Measurements from ENCODE around the gene APOL6.
A peak's percentile ranks its signal among the peaks of the same experiment; 100 is the strongest.
"Not testable (repeated sequence)": the region's sequence is repeated elsewhere in the genome, so short reads cannot be mapped to it uniquely, and the experiment has no call there.

APOL6 gene

DNA sequence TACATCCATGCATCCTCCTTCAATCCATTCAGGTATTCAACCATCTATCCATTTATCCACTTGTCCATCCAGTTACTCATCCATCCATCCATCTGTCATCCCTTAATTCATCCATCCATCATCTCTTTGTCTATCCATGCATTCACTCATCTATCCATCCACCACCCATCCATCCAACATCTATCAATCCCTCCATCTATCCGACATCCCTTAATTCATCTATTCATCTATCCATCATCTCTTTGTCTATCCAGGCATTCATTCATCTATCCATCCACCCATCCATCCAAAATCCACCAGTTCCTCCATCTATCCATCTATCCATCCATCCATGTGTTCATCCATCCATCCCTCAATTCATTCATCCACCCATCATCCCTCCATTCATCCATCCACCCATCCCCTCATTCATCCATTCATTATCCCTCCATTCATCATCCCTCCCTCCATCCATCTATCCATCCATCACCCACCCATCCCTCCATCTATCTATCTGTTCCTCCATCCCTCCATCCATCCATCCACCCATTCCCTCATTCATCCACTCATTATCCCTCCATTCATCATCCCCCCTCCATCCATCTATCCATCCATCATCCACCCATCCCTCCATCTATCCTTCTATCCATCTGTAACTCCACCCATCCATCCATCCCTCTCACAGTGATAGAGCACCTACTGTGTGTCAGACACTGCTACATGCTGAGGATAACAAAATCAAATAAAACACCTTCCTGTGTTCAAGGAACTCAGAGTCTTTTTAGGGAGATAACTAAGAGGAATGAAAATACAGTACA is 29.6 kb upstream of the APOL6 start:
- no peak for DNase-seq

DNA sequence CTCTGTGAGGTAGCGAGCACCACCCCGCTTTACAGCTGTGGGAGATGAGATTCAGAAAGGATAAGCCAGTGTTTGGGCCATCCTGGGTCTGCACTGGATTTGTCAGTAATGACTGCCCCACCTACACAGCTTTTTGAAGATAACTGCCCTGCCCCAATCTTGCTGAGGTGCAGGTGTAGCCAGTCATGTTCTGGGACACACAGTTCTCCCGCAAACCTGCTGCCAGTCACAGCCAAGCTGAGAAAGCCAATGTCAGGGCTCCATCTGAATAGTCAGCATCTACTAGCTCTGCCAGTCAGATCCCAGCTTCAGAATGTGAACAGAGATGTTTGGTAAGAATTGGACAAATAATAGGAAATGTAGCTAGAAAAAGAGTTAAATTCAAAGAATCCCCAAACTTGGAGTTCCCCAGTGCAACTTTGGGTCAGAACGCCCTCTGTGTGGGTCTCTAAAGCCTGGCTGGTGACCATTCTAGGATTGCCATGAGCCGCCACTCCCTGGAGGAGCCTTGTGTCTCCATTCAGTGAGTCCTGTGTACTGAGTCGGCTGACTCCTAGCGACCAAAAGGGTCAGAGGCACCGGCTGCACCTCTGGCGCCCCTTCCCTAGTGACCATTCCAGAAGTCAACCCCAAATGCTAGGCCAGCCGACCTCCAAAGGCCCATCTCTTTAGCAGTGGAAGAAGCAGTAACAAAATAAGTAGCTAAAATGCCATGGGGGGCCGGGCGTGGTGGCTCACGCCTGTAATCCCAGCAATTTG is 28.7 kb upstream of the APOL6 start:
- DNase-seq: no peak

GRCh38 chr22:35620624-35621251 is 27.5 kb upstream of the APOL6 start:
- DNase-seq: no peak

DNA sequence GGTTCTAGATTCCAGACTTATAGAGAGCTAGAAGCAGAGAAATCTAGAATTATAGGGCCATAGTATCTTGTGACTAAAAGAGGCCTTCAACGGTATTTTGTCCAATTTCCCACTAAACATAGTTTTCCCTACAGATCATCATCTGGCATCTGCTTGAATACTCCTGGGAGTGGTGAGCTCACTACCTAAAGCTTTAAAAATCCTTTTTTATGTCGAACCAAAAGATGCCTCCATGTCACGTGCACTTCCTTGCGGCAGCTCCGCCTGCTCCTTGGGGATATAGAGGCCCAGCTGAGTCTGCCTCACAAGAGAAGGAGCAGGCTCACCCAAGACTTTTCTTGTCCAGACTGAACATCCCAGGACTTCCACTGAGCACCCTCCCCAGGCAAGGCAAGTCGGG is 26.8 kb upstream of the APOL6 start:
- DNase-seq: no peak

DNA sequence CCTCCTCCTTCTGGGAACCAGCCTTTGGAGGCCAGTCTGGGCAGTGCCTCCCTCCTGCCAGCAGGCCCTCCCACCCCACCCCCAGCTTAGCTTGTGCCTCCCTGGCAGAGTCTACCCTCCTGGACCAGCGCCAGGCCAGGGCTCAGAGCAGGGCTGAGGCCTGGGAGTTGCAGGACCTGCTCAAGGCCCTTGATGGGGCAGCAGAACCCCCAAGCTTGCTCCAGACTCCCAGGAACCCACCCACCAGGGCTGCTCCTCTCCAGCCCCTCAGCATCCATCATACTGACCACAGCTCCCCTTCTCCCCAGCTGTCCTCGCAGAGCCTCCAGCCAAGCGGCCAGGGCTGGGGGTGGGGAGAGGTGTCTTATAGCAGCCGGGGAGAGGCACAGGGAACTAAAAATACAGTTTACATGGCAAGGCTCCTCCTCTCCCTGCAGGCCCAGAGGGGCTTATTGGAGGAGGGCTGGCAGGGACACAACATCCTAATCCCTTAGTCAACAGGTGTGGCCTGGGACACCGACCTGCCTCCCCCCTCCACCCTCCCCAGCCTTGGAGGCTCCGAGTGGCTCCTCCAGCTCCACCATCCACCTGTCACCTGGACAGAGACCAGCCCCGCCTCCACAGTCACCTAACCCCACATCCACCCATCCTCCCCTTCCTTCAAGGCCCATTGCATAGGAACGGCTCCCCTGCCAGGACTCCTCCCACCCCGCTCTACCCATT is 25.9 kb upstream of the APOL6 start:
- no peak for DNase-seq

DNA sequence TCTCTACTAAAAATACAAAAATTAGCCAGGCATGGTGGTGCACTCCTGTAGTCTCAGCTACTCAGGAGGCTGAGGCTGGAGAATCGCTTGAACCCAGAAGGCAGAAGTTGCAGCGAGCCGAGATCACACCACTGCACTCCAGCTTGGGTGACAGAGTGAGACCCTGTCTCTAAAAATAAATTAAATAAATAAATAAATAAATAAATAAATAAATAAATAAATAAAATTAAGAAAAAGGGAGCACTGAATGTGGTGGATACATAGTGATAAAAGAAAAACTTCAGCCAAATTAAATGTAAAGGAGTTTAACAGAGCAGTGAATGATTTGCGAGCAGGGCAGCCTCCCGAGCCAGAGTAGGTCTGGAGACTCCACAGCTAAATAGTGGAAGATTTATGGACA is 24.4 kb upstream of the APOL6 start:
- DNase-seq: not testable (repeated sequence)

DNA sequence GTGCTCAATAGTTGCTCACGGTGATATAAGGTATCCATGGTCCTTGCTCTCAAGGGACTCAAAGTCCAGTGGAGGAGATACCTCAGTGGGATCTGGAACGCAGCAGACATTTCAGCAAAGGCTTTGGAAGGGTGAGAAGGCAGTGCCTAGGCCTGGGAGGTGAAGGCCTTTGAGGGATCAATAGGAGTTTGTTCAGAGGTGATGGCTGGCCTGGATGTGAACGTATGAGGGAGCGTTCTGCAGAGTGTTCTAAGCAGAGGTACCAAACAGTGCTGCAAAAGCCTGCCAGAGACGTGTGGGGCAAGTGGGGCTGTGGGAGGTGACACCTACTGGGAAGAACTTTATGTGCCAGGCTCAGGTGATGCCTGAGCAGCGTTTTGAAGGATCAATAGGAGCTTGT is 23.7 kb upstream of the APOL6 start:
- no peak for DNase-seq

- DNase-seq: no peak
These were observed 22.3 kb upstream of the APOL6 start for GRCh38 chr22:35625763-35626432.

GRCh38 chr22:35627267-35628041 is 20.8 kb upstream of the APOL6 start:
- DNase-seq: peak; percentile 47

DNA sequence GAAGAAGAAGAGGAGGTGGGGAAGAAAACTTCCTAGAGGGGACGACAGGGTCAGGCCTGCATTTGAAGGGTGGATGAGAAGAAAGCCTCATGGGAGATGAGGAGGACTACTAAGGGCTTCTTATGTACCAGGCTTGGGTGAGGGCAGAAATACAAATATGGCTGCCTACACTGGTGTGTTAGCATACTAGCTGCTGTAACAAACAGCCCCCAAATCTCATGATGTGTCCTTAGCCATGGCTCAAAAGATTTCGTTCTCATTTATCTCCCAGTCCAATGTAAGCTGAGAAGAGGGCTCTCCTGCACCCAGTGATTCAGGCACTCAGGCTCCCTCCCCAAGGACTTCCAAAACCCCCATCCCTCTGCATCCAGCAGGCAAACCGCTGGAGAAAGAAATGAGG is 19.5 kb upstream of the APOL6 start:
- no peak for DNase-seq

GRCh38 chr22:35629406-35630216 is 18.6 kb upstream of the APOL6 start:
- peak; percentile 68 for DNase-seq

DNA sequence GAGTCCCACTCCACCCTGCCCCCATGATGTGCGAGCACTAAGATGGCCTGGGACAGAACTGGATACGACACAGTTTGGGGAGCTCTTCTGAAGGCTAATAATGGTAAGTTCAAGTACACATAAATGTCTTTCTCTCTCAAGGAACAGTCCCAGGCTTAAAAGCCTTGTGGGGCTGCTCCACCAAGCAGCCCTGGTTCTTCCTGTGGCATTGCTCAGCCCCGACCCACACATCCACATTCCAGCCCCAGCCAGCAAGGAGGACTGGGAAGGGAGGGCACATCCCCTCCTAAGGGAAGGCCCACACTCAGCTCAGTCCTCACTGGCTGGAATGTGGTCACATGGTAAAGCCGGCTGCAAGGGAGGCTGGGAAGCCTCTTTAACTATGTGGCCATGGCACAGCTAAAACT is 17.9 kb upstream of the APOL6 start:
- no peak for DNase-seq

DNA sequence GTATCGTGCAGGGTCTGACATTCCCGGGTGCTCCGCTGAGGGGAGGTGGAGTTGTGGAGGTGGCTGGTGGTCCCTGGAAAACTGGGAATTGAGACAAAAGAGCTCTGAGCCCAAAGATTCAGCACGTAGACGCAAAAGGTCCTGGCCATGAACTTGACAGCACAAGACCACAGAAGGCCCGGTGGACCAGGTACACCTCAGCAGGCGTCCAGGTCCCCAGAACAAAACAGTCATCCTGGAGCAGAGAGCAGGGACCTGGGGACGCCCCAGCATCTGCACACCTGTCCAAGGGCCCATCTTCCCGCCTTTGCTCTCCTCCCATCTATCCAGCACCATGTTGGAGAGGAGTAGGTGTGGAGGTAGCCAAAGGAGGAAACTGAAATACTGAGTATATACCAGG is 17.4 kb upstream of the APOL6 start:
- no peak for DNase-seq

- no peak for DNase-seq
These were observed 16.6 kb upstream of the APOL6 start for GRCh38 chr22:35631597-35631996.

DNA sequence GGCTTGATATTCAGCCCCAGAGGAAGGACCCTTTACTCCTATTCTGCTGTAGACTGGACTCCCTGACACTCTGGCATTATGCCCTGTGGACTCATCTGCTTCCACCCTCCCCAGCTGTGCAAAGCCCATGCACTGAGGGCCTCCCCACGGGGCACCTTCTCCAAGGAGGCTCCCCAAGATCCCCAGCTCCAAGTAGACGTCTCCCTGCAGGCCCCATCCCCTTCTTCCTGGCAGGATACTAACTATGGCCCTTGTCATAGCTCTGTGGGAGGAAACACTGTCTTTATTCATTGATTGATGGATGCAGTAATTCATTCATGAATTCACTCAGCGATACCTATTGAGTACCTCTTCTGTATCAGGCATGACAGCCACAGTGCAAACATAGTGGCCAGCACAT is 15.3 kb upstream of the APOL6 start:
- no peak for DNase-seq

DNA sequence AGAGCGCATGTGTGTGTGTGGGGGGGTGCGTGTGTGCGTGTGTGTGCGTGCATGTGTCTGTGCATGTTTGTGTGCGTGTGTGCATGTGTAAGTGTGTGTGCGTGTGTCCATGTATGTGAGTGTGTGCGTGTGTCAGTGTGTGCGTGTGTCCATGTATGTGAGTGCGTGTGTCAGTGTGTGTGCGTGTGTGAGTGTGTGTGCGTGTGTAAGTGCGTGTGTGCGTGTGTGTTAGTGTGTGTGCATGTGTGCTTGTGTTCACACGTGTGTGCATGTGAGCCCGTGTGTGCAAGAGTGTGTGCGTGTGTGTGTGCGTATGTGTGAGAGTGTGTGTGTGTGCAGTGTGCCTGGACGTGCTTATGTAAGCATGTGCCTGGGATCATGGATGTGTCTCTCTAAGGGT is 14.7 kb upstream of the APOL6 start:
- no peak for DNase-seq

GRCh38 chr22:35634015-35634414 is 14.2 kb upstream of the APOL6 start:
- DNase-seq: no peak

- DNase-seq: no peak
These were observed 13.2 kb upstream of the APOL6 start for GRCh38 chr22:35634943-35635540.

GRCh38 chr22:35637254-35637653 is 11.0 kb upstream of the APOL6 start:
- DNase-seq: no peak

- no peak for DNase-seq
These were observed 10.2 kb upstream of the APOL6 start for GRCh38 chr22:35638001-35638400.

- no peak for DNase-seq
These were observed 9.8 kb upstream of the APOL6 start for GRCh38 chr22:35638410-35638809.
